Skeletal muscle tissue (tissue), 4 donors: ENCODE measurements around the gene ZNF212. TPM values are rescaled to one million over a fixed set of nuclear protein-coding genes. Genes with fewer than 3 reads are reported as not detected.

Experiments used
- H3K27ac ChIP-seq: one replicate; pipeline ENCODE4 v1.7.0; 2013; ENCODE audit warnings: mild to moderate bottlenecking, low read depth, low read length, inconsistent platforms
- H3K27me3 ChIP-seq, 3 donors: one replicate each; pipeline ENCODE4 v1.7.0; 2013; ENCODE audit warnings: low read length in 3 of 3; ENCODE audit not compliant: control insufficient read depth in 3 of 3, insufficient read depth in 3 of 3
- H3K36me3 ChIP-seq, 3 donors: one replicate each; pipeline ENCODE4 v1.7.0; 2013; ENCODE audit warnings: low read length in 3 of 3; ENCODE audit not compliant: control insufficient read depth in 3 of 3, insufficient read depth in 3 of 3
- H3K4me1 ChIP-seq, 3 donors: one replicate each; pipeline ENCODE4 v1.7.0; 2013; ENCODE audit warnings: low read length in 3 of 3, mild to moderate bottlenecking in 3 of 3; ENCODE audit not compliant: control insufficient read depth in 3 of 3, insufficient read depth in 3 of 3
- H3K4me3 ChIP-seq, 3 donors: one replicate each; pipeline ENCODE4 v1.7.0; 2013; ENCODE audit warnings: low read length in 3 of 3
- H3K9ac ChIP-seq, 3 donors: one replicate each; pipeline ENCODE4 v1.7.0; 2013; ENCODE audit warnings: low read length in 3 of 3, mild to moderate bottlenecking in 3 of 3, moderate library complexity in 2 of 3, low read depth in 1 of 3
- H3K9me3 ChIP-seq, 3 donors: one replicate each; pipeline ENCODE4 v1.7.0; 2013; ENCODE audit warnings: low read length in 3 of 3; ENCODE audit not compliant: control insufficient read depth in 3 of 3
- total RNA-seq: library from RNA; depleted of rRNA; stranded (reverse); fragments of >200 nt; gene quantifications from one replicate; pipeline ENCODE4 v1.2.3, GENCODE V29; 2014
- donor health status: Osteomylitis.

The ZNF212 gene
- total RNA-seq = 4.2 TPM

GRCh38 chr7:149239345-149240143 is at the start of gene ZNF212:
TSS of gene ZNF212 (plus strand) at chr7:149239651. CDS start at chr7:149239779, 128 bp downstream.
- peaks cover 0 to 2% (median 0%) of the 10 kb centered on the region in 3 donors for H3K36me3 ChIP-seq
- H3K9me3 ChIP-seq = no peaks in the 10 kb centered on the region
- peaks cover 11 to 17% (median 13%) of the 10 kb centered on the region in 3 donors for H3K4me1 ChIP-seq
- peak within 1 kb of the TSS; percentile 62 for H3K27ac ChIP-seq
- peak within 1 kb of the TSS; percentile 84 to 94 (median 93) for H3K9ac ChIP-seq
- H3K27me3 ChIP-seq = peaks cover 3 to 6% (median 4%) of the 10 kb centered on the region in 3 donors
- peak within 1 kb of the TSS; percentile 95 to 98 (median 97) for H3K4me3 ChIP-seq

DNA sequence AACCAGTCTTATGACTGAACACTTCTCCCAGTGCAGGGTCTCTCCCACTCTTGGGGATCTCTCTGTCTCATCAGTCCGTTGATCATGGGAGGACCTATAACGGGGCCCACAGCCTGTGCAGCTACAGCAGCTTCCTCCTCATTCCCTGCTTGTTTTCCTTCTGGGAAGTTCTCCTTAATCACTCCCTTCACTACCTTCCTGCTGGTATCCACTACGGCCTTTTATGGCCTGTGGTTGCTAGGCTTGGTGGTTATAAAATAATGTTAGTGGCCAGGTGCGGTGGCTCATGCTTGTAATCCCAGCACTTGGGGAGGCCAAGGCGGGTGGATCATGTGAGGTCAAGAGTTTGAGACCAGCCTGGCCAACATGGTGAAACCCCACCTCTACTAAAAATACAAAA is 47.6 kb upstream of the ZNF212 start:
- Histone ChIP-seq H3K4me1 (peaks cover 10 to 13% (median 13%) of the 10 kb centered on the region in 3 donors), H3K9me3 (no peaks in the 10 kb centered on the region), H3K4me3 (no peak overlapping the region), H3K27me3 (peaks cover 0 to 11% (median 7%) of the 10 kb centered on the region in 3 donors), H3K27ac (no peak overlapping the region), H3K9ac (no peak overlapping the region), H3K36me3 (no peaks in the 10 kb centered on the region)

- H3K4me1 ChIP-seq = peaks cover 14 to 25% (median 20%) of the 10 kb centered on the region in 3 donors
- H3K4me3 ChIP-seq = peak overlapping the region; percentile 77 to 93 (median 89)
- peak overlapping the region; percentile 70 for H3K27ac ChIP-seq
- no peaks in the 10 kb centered on the region for H3K9me3 ChIP-seq
- H3K9ac ChIP-seq = peak overlapping the region; percentile 75 to 92 (median 82)
- peaks cover 14 to 19% (median 17%) of the 10 kb centered on the region in 3 donors for H3K36me3 ChIP-seq
- peaks cover 0 to 11% (median 7%) of the 10 kb centered on the region in 3 donors for H3K27me3 ChIP-seq
These were observed 44.7 kb upstream of the ZNF212 start for GRCh38 chr7:149194799-149195179.

DNA sequence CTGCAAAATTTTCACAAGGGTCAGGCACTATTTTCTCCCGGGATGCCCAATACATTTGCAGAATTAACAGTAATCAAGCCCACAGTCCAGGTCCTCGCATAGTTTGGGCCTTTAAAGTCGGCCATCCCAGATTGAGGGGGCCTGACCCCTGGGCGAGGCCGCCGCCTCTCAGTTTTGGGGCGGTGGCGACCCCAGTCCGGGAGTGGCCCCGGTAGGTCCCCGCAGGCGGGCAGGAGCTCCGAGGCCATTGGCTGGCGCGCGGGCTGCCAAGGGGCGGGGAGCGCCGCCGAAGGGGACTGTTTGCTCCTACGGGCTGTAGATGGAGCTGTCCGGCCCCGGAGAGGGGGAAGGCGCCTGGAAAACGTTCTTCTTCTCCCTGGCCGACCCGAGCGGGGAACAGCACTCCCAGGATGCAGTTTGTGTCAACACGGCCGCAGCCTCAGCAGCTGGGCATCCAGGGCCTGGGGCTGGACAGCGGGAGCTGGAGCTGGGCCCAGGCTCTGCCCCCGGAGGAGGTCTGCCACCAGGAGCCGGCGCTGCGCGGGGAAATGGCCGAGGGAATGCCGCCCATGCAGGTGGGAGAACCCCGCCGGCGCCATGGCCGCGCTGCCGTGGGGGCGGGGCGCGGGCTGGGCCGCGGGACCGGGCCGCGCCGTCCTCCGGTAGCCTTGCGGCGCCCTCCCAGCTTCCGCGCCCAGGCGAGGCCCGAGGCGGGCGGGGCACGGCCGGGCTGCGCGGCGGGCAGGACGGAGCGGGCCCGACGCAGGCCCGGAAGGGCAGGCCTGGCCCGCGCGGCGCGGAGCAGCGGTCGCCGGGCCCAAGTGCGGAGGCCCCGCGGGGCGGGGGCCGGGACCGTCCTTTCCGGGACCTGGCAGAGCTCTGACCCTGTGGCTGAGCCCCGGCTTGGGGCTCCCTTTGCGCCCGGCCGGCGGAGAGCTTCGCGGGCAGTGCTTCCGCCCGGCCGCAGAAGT is 44.0 kb upstream of the ZNF212 start, which contains the start of gene ZNF282:
Gene ZNF282 (plus strand): TSS at position 367 of the 971 bp plus-strand sequence. CDS start 44 bp downstream, at position 411.
- Histone ChIP-seq H3K4me1 (peaks cover 14 to 25% (median 20%) of the 10 kb centered on the region in 3 donors), H3K27me3 (peaks cover 0 to 7% (median 6%) of the 10 kb centered on the region in 3 donors), H3K27ac (peak within 1 kb of the TSS; percentile 70), H3K9ac (peak within 1 kb of the TSS; percentile 87 to 95 (median 92)), H3K9me3 (no peaks in the 10 kb centered on the region), H3K36me3 (peaks cover 19 to 25% (median 22%) of the 10 kb centered on the region in 3 donors), H3K4me3 (peak within 1 kb of the TSS; percentile 83 to 93 (median 89))

GRCh38 chr7:149196151-149196704 is 43.2 kb upstream of the ZNF212 start:
- Histone ChIP-seq H3K4me3 (peak overlapping the region; percentile 83 to 93 (median 89)), H3K27me3 (peaks cover 0 to 7% (median 2%) of the 10 kb centered on the region in 3 donors)

GRCh38 chr7:149196705-149197171 is 42.7 kb upstream of the ZNF212 start:
- Histone ChIP-seq H3K9ac (peak overlapping the region; percentile 87 to 95 (median 92)), H3K4me1 (peaks cover 14 to 25% (median 20%) of the 10 kb centered on the region in 3 donors), H3K4me3 (peak overlapping the region; percentile 83 to 93 (median 89)), H3K27ac (peak overlapping the region; percentile 33), H3K27me3 (peaks cover 0 to 3% (median 0%) of the 10 kb centered on the region in 3 donors), H3K36me3 (peaks cover 30 to 36% (median 31%) of the 10 kb centered on the region in 3 donors), H3K9me3 (no peaks in the 10 kb centered on the region)

More at GRCh38 chr7:149196151-149196704, 43.2 kb upstream of the ZNF212 start:
- H3K27ac ChIP-seq = peak overlapping the region; percentile 33
- H3K9me3 ChIP-seq = no peaks in the 10 kb centered on the region
- peaks cover 14 to 25% (median 20%) of the 10 kb centered on the region in 3 donors for H3K4me1 ChIP-seq
- H3K36me3 ChIP-seq = peaks cover 25 to 31% (median 28%) of the 10 kb centered on the region in 3 donors
- H3K9ac ChIP-seq = peak overlapping the region; percentile 87 to 95 (median 92)

- H3K4me3 ChIP-seq = no peak overlapping the region
- H3K9ac ChIP-seq = no peak overlapping the region
- no peak overlapping the region for H3K27ac ChIP-seq
- H3K27me3 ChIP-seq = no peaks in the 10 kb centered on the region
- H3K4me1 ChIP-seq = peaks cover 14 to 25% (median 20%) of the 10 kb centered on the region in 3 donors
- H3K9me3 ChIP-seq = no peaks in the 10 kb centered on the region
- peaks cover 33 to 38% (median 34%) of the 10 kb centered on the region in 3 donors for H3K36me3 ChIP-seq
These were observed 41.8 kb upstream of the ZNF212 start for GRCh38 chr7:149197675-149198074.

GRCh38 chr7:149198161-149198816 is 41.2 kb upstream of the ZNF212 start:
- H3K4me3 ChIP-seq = no peak overlapping the region
- no peaks in the 10 kb centered on the region for H3K27me3 ChIP-seq
- peaks cover 14 to 25% (median 20%) of the 10 kb centered on the region in 3 donors for H3K4me1 ChIP-seq
- no peak overlapping the region for H3K27ac ChIP-seq
- H3K36me3 ChIP-seq = peaks cover 34 to 42% (median 39%) of the 10 kb centered on the region in 3 donors
- no peaks in the 10 kb centered on the region for H3K9me3 ChIP-seq
- H3K9ac ChIP-seq = no peak overlapping the region
